ENCODE measurements around the gene BBC3.
A peak's percentile ranks its signal among the peaks of the same experiment; 100 is the strongest.
"Not testable (repeated sequence)": the region's sequence is repeated elsewhere in the genome, so short reads cannot be mapped to it uniquely, and the experiment has no call there.

Gene BBC3

GRCh38 chr19:47257411-47258169 is 26.6 kb upstream of the BBC3 start:
- no peak for DNase-seq

GRCh38 chr19:47256693-47257410 is 25.9 kb upstream of the BBC3 start:
- peak; percentile 100 for DNase-seq

- peak; percentile 97 for DNase-seq
These were observed 25.1 kb upstream of the BBC3 start, which contains the start of gene CCDC9 for GRCh38 chr19:47255879-47256692. Gene CCDC9 (plus strand): TSS chr19:47256525. CDS start chr19:47258401, 1,876 bp downstream.

GRCh38 chr19:47253970-47254369 is 23.0 kb upstream of the BBC3 start:
- DNase-seq, result no peak

GRCh38 chr19:47253467-47253881 is 22.5 kb upstream of the BBC3 start:
- DNase-seq, result no peak

- DNase-seq, result not testable (repeated sequence)
These were observed 22.0 kb upstream of the BBC3 start for GRCh38 chr19:47253016-47253415.

GRCh38 chr19:47247308-47247990 is 16.4 kb upstream of the BBC3 start:
- peak; percentile 58 for DNase-seq

GRCh38 chr19:47243776-47244547 is 13.0 kb upstream of the BBC3 start:
- peak; percentile 79 for DNase-seq

- no peak for DNase-seq
These were observed 12.4 kb upstream of the BBC3 start for GRCh38 chr19:47243364-47243775.

GRCh38 chr19:47241919-47242577 is 11.0 kb upstream of the BBC3 start:
- DNase-seq, result no peak

GRCh38 chr19:47240996-47241918 is 10.3 kb upstream of the BBC3 start:
- DNase-seq, result peak; percentile 55

- DNase-seq, result no peak
These were observed 9.6 kb upstream of the BBC3 start for GRCh38 chr19:47240556-47240955.

- peak; percentile 83 for DNase-seq
These were observed 8.8 kb upstream of the BBC3 start for GRCh38 chr19:47239610-47240296.

- no peak for DNase-seq
These were observed 8.2 kb upstream of the BBC3 start for GRCh38 chr19:47239152-47239551.

- no peak for DNase-seq
These were observed 5.2 kb upstream of the BBC3 start for GRCh38 chr19:47236072-47236675.

- DNase-seq, result no peak
These were observed 1.6 kb upstream of the BBC3 start for GRCh38 chr19:47232422-47233211.

GRCh38 chr19:47231215-47232054 is 436 bp upstream of the BBC3 start:
- peak; percentile 82 for DNase-seq

Data from midbrain (tissue), 1 donor.